Inflammatory macrophage (primary cell): Measurements from ENCODE around the gene RUNX2.

Source experiments
- DNase-seq, 2 donors: peaks; one replicate each; pipeline ENCODE4 v3.0.0-alpha.2; 2020 to 2022

RUNX2 gene

DNA sequence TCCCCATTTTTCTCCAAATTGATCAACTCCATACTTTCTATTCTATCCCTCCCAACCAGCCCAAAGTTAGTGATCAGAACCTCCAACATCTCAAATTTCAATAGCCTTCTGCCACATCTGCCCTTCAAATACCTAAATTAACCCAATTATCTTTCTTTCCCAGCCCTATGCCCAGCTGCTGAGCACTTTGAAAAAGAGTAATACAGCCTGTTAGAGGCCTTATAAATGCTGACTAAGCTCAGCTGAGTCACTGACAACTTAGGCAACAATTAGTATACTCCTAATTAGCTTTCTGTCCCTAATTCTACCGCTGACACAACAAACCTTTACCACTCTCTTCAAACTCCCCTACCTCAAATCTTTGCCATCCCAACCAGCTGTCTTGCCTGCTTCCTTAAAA, 23.5 kb downstream of the RUNX2 start:
- DNase-seq = no peak

DNA sequence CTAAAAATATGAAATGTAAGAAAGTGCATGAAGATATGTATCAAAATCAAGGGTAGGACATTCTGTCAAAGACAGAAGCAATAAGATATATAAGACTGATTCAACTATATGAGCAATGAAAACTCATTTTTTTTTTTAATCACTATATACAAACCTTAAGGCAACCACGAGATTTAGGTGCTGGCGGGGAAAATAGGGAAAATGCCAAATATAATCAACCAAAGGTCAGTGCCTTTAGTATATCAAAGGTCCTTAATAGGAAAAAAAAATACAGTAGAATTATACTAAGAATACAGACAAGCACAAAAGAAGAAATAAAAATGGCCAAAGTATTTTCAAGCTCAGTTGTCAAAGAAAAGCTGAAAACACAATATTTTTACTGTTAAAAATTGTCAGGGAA, 25.5 kb downstream of the RUNX2 start:
- DNase-seq = no peak

DNA sequence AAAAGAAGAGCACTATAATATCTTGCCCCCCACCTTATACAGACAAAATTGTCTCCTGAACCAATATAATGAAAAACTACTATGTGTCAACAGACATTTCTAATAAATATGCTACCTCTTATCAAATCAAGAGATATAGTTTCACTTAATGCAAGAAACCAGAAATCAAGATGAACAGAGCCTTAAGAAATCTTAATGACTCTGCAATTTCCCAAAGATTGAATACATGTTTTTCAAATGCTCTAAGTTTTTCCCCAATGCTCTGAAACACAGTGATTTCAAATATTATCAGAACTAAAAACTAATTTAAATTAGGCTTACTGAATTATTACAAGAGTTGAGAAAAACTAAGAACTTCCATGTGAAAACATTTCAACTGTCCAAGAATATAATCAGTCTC, 36.3 kb downstream of the RUNX2 start:
- DNase-seq = no peak

DNA sequence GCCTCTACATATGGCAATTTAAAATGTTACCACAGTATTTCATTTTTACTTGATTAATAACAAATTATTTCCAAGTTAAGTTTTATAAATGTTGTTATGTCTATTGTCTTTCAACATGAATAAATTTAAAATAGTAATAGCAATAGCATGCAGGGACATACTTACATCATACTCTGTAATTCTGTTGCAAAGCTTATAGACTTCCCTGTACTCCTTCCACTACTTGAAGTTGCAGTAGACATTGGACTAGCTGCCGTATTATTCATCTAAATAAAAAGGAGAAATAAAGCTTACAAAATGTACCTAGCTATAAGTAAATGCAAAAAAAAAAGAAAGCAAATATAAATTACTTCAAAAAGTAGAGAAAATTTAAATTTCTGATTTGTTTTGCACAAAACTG, 36.9 kb downstream of the RUNX2 start:
- DNase-seq = peak; percentile 47 to 81

DNA sequence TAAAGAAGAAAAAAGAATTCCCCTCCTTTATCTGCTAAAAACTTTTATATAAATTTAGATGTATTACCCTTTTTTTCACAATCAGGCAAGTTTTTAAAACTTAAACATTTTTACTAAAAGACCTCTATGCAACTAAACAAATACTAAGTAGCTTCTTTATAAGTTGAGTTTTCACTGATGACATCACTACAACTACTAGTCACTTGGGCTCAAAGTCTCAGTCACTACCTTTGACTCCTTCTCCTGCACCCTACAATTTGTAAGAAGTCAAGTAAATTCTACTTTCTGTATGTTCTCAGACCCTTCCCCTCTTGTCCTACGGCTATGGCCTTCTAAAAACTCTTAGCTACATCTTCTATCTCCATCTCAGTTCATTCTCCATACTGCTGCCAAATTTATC, 38.4 kb downstream of the RUNX2 start:
- DNase-seq = no peak

DNA sequence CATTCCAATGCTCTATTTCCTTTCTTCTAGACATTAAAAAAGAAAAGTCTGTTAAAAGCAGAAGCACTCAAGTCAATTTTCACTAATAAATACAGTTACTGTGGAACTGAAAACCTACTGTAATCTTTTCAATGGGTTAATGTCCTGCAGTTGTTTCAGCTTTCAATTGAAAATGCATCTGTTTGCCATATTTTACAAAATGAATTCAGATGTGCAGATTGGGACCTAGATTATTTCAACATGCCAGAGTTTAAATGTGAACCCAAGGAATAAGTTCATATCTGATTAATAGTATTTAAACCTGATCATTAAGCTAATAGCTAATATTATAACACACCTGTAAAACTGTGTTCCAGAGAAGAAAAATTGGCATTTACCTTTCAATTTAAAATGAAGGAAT, 39.9 kb downstream of the RUNX2 start:
- DNase-seq = no peak

DNA sequence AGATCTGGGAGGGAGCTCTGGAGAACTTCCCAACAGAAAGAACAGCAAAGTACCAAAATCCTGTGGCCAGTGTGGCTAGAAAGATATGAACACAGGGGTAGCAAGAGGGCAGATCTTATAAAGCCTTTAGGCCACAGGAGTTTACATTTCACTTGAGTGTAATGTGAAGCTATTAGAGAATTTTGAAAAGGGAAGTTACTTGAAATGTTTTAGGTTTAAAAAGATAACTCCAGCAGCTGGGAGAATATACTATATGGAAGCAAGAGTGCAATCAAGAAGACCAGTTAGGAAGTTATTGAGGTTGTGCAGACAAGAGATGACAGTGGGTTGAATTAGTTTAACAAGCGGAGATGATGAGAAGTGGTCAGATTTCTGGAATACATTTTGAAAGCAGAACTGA, 41.7 kb downstream of the RUNX2 start:
- DNase-seq = no peak

DNA sequence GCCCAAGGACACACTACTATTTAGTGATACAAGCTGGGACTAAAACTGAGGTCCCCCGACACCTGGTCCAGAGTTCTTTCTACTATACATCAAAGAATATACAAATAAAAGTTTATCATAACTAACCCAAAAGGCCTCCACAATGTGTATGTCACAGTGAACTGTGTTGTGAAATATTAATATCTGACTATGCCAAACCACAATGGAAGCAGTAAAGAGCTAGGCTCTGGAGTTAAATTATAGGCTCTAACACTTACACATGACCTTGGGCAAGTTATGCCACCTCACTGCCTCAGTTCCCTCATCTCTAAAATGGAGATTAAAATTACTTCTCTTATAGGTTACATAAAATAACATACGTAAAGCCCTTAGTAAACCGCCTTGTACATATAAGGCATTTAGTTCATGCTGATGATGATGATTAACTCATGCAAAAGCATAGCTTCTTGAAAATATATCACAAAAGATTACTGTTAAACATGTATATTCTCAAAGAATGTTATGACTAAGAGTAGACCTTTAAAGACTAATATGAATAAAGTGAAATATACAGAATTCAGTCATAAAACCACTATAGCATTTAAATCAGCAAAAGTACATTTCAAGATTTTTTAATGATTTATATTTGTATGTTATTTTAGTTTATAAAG, 43.9 kb downstream of the RUNX2 start:
- DNase-seq = no peak

DNA sequence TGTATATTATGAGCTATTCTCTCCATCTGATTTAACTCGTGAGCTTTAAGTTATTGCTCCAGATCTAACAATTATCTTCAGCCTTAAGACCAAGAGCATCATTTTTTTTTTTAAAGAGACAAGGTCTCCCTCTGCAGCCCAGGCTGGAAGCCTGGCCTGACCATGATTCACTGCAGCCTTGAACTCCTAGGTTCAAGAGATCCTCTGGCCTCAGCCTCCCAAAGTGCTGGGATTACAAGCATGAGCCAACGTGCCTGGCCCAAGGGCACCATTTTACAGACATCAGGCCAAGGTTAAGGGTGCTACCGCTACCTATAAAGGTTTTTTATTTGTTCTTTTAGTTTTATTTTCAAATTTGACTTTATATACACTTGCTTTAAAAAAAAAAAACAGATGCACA, 47.3 kb downstream of the RUNX2 start:
- no peak for DNase-seq

DNA sequence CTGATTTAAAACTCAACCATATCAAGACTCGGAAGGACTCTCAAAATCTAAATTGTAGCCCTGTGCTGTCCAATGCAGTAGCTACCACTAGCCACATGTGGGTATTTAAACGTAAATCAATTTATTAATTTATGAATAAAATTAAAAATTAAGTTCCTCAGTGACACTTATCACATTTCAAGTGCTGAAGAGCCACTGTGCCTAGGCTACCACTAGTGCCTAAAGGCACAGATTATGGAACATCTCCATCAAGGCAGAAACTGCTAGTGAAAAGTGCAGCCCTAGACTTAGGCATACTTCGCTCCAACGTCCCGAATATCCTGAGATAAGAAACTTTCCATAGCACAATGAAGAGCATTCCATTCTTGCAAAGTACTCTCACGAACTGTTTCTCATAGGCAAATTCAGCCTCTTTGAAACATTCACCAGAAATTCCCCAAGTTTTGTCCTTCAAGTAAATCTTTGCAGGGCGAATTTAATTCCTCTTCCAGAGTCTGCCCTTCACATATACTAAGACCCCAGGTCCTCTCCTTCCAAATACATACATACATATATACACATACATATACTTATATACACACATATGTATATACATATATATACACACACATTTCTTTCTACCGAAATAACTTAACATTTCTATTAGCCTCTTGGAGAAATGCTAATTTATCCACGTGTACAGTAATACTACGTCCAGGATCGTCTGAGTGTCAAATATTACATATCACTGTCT, 48.3 kb downstream of the RUNX2 start:
- no peak for DNase-seq

DNA sequence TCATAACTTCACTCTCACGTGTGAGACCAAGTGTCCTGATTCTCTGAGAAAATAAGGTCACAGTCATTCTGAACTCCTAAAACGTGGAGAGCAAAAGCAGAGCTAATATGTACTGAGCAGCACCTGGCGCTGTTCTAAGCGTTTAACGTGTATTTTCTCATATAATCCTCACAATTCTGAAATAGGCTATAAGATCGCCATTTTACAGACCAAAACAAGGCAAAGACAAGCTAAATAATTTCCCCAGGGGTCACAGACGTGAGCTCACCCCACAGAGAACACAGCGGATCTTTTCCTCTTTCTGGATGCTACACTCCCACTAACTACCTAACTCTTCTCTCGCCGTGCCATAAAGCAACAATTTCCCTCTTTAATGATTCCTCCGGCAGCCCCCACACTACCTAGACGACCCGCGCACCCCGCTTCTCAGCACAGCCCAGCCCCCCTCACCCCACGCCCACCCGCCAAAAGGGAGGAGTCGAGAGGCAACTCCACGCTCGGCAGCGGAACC, 49.0 kb downstream of the RUNX2 start:
- DNase-seq = peak in 1 of 2 donors; percentile 12

DNA sequence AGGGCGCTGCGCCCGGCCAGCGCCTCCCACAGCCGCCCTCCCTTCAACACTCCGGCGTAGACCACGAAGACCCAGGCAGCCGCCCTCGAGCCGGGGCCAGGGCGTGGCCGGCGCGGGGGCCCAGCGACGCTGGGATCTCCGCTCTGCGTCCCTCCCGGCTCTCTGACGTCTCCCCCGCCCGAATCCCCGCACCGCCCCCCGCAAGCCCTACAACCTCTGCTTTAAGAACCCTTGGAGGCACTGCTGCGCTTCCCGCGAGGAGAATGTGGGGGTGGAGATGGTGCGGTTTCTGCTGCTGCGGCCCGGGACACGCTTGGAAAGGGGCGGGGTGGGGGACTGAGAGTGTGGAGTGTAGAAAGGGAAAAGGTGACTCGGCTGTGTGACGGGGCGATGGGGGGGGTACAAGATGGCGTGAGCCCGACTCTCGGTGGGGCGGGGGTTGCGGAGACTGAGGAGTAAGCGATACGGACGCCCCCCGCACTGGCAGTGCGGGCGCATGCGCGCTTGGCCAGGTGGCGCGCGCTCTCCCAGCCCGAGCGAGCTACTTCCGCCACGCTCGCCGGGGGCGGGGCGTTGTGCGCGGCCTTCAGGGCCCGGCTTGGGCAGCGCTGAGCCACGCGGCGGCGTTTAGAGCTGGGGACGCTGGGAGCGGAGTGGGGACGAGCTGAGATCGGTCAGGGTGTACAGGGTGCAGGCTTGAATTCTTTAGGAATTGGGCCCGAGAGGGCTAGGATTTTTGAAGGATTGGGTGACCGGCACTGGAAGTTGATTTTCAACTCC, 49.6 kb downstream of the RUNX2 start, which contains the start of gene SUPT3H:
SUPT3H (minus strand) TSS at position 381 of the 780 bp plus-strand sequence.
- peak; percentile 94 to 97 for DNase-seq

DNA sequence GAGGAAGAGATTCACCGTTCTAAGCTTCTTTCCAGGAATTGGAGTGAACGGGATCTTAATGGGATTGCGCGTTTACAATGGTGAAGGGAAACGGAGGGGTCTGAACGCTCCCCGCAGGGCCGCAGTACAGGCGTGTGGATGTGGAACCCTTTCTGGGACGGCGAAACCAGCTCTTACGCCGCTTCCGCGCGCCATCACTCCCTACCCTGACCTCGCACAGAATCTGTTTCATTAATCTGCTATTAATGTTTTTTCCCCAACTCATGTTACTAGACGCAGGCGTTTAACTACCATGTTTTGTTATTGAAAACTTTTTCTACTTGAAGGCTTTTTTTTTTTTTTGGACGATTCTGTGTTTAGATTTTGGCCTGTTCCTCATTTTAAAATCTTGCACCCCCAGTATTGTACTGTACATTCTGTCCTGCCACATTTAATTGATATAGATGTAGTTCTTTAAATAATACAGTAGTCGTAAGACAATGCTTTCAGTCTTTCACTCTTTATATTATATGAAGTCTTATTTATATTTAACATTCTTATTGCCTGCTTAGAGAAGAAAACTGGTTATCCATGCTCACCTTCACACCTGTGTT, 50.3 kb downstream of the RUNX2 start:
- peak; percentile 31 to 49 for DNase-seq

DNA sequence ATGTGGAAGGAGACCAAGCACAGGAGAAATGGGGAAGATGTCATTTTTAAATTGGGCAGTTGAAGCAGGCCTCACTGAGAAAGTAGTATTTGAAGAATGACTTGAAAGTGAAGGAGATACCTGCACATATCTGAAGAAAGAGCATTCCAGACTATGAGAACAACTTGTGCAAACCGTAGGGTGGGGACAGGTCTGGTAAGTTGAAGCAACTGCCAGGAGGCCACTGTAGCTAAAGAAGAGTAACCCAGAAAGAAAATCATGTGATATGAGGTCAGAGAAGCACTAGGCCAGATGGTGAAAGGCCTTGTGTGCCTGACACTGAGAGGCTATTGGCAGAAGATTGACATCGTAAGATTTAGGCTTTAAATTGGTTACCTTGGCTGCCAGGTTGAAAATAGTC, 54.3 kb downstream of the RUNX2 start:
- DNase-seq = no peak

DNA sequence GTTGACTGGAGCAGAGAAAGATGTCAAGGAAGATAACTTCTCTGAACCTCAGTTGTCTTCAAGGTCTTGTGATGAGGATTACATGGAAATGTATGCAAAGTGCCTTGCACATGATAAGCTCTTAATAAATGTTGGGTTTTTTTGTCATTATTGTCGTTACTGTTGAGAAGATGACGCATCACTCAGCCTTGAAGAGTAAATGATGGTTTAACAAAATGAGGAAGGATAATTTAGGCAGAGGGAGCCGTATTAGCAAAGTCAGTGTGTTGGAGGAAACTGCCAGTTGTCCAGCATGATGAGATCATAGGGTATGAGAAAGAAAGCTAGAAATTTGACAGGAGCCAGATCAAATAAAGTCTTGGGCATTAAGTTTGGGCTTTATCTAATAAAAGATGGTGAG, 58.4 kb downstream of the RUNX2 start:
- DNase-seq = peak in 1 of 2 donors; percentile 34

DNA sequence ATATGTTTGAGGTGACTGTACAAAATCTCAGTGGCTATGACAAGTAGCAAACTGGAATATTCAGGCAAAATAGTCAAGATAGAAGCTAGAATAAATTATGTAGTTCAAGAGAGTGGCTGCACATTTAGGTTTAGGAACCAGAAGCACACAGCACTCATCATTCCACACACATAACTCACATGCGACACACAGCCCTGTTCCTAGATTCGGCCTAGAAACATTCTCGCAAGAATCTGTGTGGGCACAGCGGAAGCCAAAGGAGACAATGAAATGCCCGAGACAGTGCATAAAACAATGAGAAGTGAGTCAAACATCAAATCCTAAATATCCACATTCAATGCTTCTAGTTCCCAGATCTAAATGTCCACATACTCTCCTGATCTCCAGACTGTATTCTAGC, 59.1 kb downstream of the RUNX2 start:
- DNase-seq = no peak

DNA sequence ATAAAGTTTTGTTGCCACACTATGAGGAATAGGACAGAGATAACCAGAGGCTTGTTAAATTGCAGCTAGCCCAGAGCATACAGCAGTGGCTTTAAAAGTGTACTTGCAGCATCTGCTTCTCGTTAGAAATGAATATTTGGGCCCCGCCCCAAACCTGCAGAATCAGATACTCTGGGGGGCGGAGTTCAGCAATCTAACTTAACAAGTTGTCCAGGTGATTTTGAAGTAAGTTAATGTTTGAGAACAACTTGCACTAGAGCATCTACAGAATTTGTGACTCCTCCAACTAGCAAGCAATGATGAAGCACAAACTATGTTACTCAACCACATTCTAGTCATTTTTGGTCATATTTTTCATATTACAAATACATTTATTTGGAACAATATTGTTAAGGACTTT, 60.2 kb downstream of the RUNX2 start:
- DNase-seq = no peak

DNA sequence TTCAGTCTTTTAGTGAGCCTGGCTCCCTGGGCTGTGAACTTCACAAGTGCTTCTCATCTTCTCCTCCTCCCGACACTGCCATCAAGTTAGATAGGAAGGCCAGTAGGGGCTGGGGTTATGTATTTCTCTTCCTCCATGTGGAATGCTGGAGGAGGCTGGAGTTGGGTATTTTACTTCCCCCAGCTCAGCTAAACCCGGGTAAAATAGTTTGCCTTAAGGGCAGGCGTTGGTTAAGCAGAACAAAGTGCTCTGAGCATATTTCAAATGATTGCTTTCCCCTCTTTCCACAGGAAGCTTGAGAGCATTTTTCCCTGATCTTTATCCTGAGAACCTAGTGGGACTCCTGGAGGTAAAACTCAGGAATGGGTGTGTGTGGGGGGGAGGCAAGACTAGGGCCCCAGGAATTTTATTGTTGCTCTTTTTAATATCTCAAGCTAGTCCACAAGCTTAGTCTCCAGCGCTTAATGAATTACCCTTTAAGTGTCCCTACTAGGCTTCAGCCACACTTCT, 66.5 kb downstream of the RUNX2 start:
- no peak for DNase-seq

DNA sequence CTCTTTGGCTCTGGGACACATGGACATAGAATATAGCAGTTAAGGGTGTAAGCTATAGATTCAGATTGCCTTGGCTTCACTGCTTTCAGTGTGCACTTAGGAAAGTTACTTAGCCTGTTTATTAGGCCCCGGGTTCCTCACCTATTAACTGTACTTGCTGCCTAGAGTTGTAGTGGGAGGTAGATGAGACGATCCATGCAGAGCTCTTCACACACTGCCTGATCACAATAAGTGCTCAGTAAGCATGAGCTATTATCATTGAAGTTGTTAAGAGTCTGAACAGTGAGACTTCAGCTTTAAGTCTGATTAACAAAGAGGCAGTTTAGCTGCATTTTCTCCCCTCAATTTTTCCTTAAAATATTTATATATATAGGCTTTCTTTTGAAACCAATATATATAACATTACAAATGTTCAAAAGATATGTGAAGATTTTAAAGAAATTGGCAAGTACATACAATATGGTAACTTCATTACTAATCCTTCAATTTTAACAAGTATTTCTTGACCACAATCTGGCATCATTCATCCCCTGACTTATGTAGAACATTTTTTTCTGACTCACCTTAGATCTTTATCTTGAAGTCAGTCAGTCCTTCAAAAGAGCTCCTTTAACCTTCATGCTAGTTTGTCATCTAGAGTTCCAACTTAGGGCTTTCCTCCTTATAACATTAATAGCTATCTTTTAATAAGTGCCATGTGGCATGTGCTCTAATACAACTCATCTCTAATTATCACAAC, 70.1 kb downstream of the RUNX2 start:
- no peak for DNase-seq

DNA sequence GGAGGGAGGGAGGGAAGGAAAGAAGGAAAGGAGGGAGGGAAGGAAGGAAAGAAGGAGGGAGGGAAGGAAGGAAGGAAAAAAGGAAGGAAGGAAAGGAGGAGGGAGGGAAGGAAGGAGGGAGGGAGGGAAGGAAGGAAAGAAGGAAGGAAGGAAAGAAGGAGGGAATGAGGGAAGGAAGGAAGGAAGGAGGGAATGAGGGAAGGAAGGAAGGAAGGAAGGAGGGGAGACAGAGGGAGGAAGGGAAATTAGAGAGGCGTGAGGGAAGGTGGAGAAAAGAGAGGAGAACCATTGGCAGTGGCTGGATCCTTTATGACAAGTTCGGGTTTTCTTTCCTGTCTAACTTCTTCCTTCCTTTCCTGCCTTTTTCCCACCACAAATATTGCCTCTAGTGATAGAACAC, 71.9 kb downstream of the RUNX2 start:
- no peak for DNase-seq

DNA sequence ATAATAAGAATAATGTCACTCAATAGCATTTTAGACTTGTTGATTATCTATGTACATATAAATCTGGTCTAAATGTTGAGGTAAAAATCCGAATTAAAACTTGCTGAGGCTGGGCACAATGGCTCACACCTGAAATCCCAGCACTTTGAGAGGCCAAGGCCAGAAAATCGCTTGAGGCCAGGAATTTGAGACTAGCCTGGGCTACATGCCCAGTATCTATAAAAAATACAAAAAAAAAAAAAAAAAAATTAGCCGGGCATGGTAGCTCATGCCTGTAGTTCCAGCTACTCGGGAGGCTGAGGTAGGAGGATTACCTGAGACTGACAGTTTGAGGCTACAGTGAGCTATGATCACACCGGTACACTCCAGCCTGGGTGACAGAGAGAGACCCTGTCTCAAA, 83.8 kb downstream of the RUNX2 start:
- no peak for DNase-seq

DNA sequence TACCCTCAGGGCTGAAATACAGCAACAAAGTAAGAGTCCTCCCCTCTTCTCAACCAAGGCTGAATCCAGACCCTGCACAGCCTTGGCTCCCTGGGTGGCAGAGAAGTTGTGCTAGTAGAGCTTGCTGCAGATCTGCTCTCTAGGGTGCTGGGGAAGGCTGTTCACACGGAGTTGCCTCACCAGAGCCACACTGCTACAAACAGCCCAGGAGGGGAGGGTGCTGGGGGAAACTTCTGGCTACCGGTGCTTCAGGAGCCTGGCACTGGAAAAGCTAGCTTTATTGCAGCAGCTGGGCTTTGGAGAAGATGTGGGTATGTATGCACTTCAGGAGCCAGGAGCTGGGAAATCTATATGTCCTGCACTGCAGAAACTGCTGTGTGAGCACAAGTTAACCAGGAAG, 87.2 kb downstream of the RUNX2 start:
- no peak for DNase-seq
